HFFc6 (cell line): Measurements from ENCODE around the gene KRTAP9-9. TPM values are rescaled to one million over a fixed set of nuclear protein-coding genes. Genes with fewer than 3 reads are reported as not detected.
"Not testable (repeated sequence)": the region's sequence is repeated elsewhere in the genome, so short reads cannot be mapped to it uniquely, and the experiment has no call there.

Experiments
- DNase-seq: peaks from one replicate; pipeline ENCODE4 v3.0.0-alpha.2; 2018
- H3K27ac Mint-ChIP-seq: 2 replicates; pipeline ENCODE4 v1.8.0; 2020; ENCODE audit warnings: mild to moderate bottlenecking, mixed read lengths
- H3K27me3 Mint-ChIP-seq: 2 replicates; pipeline ENCODE4 v1.8.0; 2021; ENCODE audit warnings: mild to moderate bottlenecking, moderate library complexity, mixed read lengths; ENCODE audit not compliant: insufficient read depth
- H3K36me3 Mint-ChIP-seq: 2 replicates; pipeline ENCODE4 v1.8.0; 2021; ENCODE audit warnings: low read depth, mixed read lengths
- H3K4me1 Mint-ChIP-seq: 2 replicates; pipeline ENCODE4 v1.8.0; 2020; ENCODE audit warnings: low read depth, mixed read lengths
- H3K4me3 Mint-ChIP-seq: 2 replicates; pipeline ENCODE4 v1.8.0; 2020; ENCODE audit warnings: mild to moderate bottlenecking, moderate library complexity, mixed read lengths
- H3K9me3 Mint-ChIP-seq: 2 replicates; pipeline ENCODE4 v1.8.0; 2020; ENCODE audit warnings: mild to moderate bottlenecking, mixed read lengths
- long read RNA-seq: library from polyadenylated mRNA; unstranded; transcript quantifications from one replicate; pipeline ENCODE4 v2.0.0, GENCODE V29; 2019
- total RNA-seq, 6 experiments: library from RNA; stranded (reverse); fragmentation: NEBNext Ultra II Directional; extraction: Animal tissue kit (Norgen Biotek cat#: 25700); gene quantifications; 2 replicates in 1 of 6; 3 replicates in 5 of 6; pipeline ENCODE4 v1.2.3, GENCODE V29; 2021
- TF ChIP-seq, protein P1 (sequence below): fragments of 200-600 bp; sonication (generic); IDR thresholded peaks from 2 replicates; pipeline ENCODE4 v1.5.0; 2021; ENCODE audit warnings: antibody characterized with exemption, mild to moderate bottlenecking

Gene KRTAP9-9
- not detected for total RNA-seq
- long read RNA-seq: 0 reads

GRCh38 chr17:41255381-41256290, at the start of gene KRTAP9-9:
Gene KRTAP9-9, plus strand, starts transcription at chr17:41255384.
- Mint-ChIP-seq H3K4me1 (peaks cover 33% of the 10 kb centered on the region), H3K4me3 (peak within 1 kb of the TSS; percentile 3; the same call in 1 of the 2 replicates)
- DNase-seq: peak; percentile 2
- not testable (repeated sequence) for H3K36me3 Mint-ChIP-seq, H3K27ac Mint-ChIP-seq, H3K9me3 Mint-ChIP-seq, H3K27me3 Mint-ChIP-seq

- peaks cover 17% of the 10 kb centered on the region for H3K27me3 Mint-ChIP-seq
- H3K27ac Mint-ChIP-seq: no peak overlapping the region
- no peaks in the 10 kb centered on the region; the same call in 1 of the 2 replicates for H3K9me3 Mint-ChIP-seq
- peak; percentile 54 for DNase-seq
- no peak overlapping the region for H3K4me3 Mint-ChIP-seq
- H3K36me3 Mint-ChIP-seq: no peaks in the 10 kb centered on the region
- TF ChIP-seq, protein P1, sequence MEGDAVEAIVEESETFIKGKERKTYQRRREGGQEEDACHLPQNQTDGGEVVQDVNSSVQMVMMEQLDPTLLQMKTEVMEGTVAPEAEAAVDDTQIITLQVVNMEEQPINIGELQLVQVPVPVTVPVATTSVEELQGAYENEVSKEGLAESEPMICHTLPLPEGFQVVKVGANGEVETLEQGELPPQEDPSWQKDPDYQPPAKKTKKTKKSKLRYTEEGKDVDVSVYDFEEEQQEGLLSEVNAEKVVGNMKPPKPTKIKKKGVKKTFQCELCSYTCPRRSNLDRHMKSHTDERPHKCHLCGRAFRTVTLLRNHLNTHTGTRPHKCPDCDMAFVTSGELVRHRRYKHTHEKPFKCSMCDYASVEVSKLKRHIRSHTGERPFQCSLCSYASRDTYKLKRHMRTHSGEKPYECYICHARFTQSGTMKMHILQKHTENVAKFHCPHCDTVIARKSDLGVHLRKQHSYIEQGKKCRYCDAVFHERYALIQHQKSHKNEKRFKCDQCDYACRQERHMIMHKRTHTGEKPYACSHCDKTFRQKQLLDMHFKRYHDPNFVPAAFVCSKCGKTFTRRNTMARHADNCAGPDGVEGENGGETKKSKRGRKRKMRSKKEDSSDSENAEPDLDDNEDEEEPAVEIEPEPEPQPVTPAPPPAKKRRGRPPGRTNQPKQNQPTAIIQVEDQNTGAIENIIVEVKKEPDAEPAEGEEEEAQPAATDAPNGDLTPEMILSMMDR: no peak
- H3K4me1 Mint-ChIP-seq: peaks cover 13% of the 10 kb centered on the region
Measured at GRCh38 chr17:41211845-41212466, 43.2 kb upstream of the KRTAP9-9 start.

DNA sequence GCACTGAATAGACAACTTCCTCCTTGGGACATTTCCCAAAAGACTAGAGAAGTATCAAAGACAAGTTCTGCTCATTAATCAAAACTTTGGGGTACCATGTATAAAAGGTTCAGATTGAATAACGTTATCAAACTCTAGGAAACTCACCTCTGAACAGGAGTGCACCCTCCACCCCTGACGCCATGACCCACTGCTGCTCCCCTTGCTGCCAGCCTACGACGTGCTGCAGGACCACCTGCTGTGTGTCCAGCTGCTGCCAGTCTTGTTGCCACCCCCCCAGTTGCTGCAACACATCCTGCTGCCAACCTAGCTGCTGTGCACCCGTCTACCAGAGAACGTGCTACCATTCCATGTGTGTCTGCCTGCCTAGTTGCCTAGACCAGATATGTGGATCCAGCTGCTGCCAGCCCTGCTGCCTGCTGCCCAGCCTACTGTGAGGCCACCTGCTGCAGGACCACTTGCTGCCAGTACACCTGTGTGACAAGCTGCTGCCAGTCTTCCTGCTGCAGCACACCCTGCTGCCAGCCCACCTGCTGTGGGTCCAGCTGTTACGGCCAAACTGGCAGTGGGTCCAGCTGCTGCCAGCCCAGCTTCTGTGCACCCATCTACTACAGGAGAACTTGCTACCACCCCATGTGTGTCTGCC, 42.5 kb upstream of the KRTAP9-9 start:
- Mint-ChIP-seq H3K36me3 (no peaks in the 10 kb centered on the region), H3K4me1 (peaks cover 13% of the 10 kb centered on the region), H3K27me3 (peaks cover 18% of the 10 kb centered on the region), H3K27ac (no peak overlapping the region; the same call in 1 of the 2 replicates), H3K9me3 (no peaks in the 10 kb centered on the region; the same call in 1 of the 2 replicates), H3K4me3 (no peak overlapping the region)
- no peak for DNase-seq
- TF ChIP-seq, protein P1: no peak

DNA sequence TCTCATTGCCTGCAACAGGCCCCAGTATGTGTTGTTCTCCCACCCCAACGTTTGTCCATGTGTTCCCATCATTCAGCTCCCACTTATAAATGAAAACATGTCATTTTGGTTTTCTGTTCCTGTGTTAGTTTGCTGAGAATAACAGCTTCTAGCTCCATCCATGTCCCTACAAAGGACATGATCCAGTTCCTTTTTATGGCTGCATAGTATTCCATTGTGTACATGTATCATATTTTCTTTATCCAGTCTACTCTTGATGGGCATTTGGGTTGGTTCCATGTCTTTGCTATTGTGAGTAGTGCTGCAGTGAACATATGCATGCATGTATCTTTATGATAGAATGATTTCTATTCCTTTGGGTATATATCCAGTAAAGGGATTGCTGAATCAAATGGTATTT, 39.5 kb upstream of the KRTAP9-9 start:
- no peak for DNase-seq
- no peak overlapping the region for H3K4me3 Mint-ChIP-seq
- H3K36me3 Mint-ChIP-seq: peaks cover 12% of the 10 kb centered on the region
- no peak overlapping the region for H3K27ac Mint-ChIP-seq
- H3K4me1 Mint-ChIP-seq: peaks cover 13% of the 10 kb centered on the region
- H3K9me3 Mint-ChIP-seq: peaks cover 12% of the 10 kb centered on the region
- TF ChIP-seq, protein P1: no peak
- peaks cover 11% of the 10 kb centered on the region for H3K27me3 Mint-ChIP-seq

- Mint-ChIP-seq H3K27me3 (peaks cover 7% of the 10 kb centered on the region), H3K4me1 (0 out of 2 replicates have a peak, but pooled peaks cover 8% of the 10 kb centered on the region), H3K36me3 (peaks cover 15% of the 10 kb centered on the region), H3K27ac (no peak overlapping the region), H3K9me3 (peaks cover 13% of the 10 kb centered on the region), H3K4me3 (no peak overlapping the region)
- TF ChIP-seq, protein P1: no peak
- no peak for DNase-seq
Measured at GRCh38 chr17:41223821-41224220, 31.4 kb upstream of the KRTAP9-9 start.
